Breast epithelium (tissue), 4 donors: ENCODE data around the gene ASPHD1. TPM values are rescaled to one million over a fixed set of nuclear protein-coding genes. Genes with fewer than 3 reads are reported as not detected.
"Not testable (repeated sequence)": the region's sequence is repeated elsewhere in the genome, so short reads cannot be mapped to it uniquely, and the experiment has no call there.

Experiments used
- DNase-seq, 2 donors: peaks; one replicate each; pipeline ENCODE4 v3.0.0-alpha.2; 2019; ENCODE audit warnings: low spot score in 2 of 2
- H3K27ac ChIP-seq, 2 donors: fragments of 200-600 bp; sonication (generic) in 1 of 2; one replicate each; pipeline ENCODE4 v1.5.1; 2016 to 2019; ENCODE audit warnings: mild to moderate bottlenecking in 1 of 2
- H3K27me3 ChIP-seq, 2 donors: fragments of 200-600 bp; sonication (generic) in 1 of 2; one replicate each; pipeline versions ENCODE4 v1.5.1 to v1.6.0; 2017 to 2019; ENCODE audit warnings: control low read depth in 1 of 2, mild to moderate bottlenecking in 1 of 2
- H3K36me3 ChIP-seq: fragments of 200-600 bp; one replicate; pipeline ENCODE4 v1.5.1; 2019
- H3K4me1 ChIP-seq, 2 donors: fragments of 200-600 bp; sonication (generic); one replicate each; pipeline ENCODE4 v1.5.1; 2016 to 2019; ENCODE audit warnings: control low read depth in 1 of 2
- H3K4me3 ChIP-seq, 3 donors: fragments of 200-600 bp; sonication (generic); 1 replicate in 2 of 3; 2 replicates in 1 of 3; pipeline ENCODE4 v1.5.1; 2016 to 2019; ENCODE audit warnings: mild to moderate bottlenecking in 3 of 3, moderate library complexity in 2 of 3
- H3K9me3 ChIP-seq, 2 donors: fragments of 200-600 bp; sonication (generic) in 1 of 2; one replicate each; pipeline ENCODE4 v1.5.1; 2016 to 2019; ENCODE audit warnings: control low read depth in 1 of 2
- CTCF ChIP-seq, 3 donors: fragments of 450-650 bp; IDR thresholded peaks; one replicate each; pipeline ENCODE4 v1.5.1; 2016 to 2017; ENCODE audit warnings: antibody characterized with exemption in 3 of 3, mild to moderate bottlenecking in 3 of 3, moderate library complexity in 3 of 3
- POLR2A ChIP-seq: fragments of 450-650 bp; IDR thresholded peaks from one replicate; pipeline ENCODE4 v1.6.1; 2016; ENCODE audit warnings: antibody characterized with exemption, mild to moderate bottlenecking, moderate library complexity
- POLR2AphosphoS5 ChIP-seq, 3 donors: sonication (generic); formaldehyde crosslinking; IDR thresholded peaks; one replicate each; pipeline ENCODE4 v1.6.1; 2017; ENCODE audit warnings: antibody characterized with exemption in 3 of 3
- intact Hi-C: fragments of 100-400 bp; cut with DNase I; formaldehyde crosslinking; loops from one replicate; pipeline ENCODE4 v1.15.1; 2023; ENCODE audit warnings: low total_unique reads
- total RNA-seq, 3 donors: library from RNA; depleted of rRNA; stranded (reverse); fragments of >200 nt; gene quantifications; one replicate each; pipeline ENCODE4 v1.1.0, GENCODE V29; 2016

ASPHD1 gene
- total RNA-seq, 3 donors from 2014 or later, result 1.3 to 2.5 TPM; not detected in 1

DNA sequence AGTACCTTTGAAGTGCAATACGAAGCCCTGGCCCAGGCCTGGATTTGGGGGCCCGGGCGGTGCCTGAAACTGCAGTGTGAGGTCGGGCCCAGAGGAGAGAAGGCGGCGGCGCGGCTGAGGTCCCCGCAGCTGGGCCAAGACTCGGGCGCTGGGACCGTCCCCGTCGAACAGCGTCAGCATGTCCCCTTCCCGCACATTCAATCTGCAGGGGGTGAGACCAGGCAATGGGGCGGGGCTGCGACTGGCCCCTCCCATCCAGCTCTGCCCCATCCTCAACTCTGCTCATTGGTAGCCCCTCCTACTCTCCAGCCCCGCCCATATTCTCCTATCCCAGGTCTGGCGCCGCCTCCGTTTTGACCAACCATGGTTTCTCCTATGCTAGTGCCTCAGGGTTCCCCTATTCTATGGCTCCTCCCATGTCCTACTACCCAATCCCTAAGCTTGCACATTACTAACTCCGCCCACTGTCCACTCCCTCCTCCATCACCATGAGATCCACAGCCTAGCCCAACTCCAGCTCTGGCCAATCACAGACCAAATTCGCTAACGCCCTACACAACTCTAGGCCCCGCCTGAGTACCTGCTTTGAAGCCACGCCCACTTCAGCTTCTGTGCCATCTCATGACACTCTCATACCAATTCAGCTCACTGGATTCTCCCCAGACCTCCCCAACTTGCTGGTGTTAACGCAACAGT is 22.9 kb upstream of the ASPHD1 start:
- Histone ChIP-seq H3K36me3 (no peaks in the 10 kb centered on the region), H3K27ac (no peak overlapping the region), H3K27me3 (peaks cover 0 to 13% of the 10 kb centered on the region in 2 donors), H3K9me3 (no peaks in the 10 kb centered on the region), H3K4me1 (no peaks in the 10 kb centered on the region), H3K4me3 (no peak overlapping the region)
- DNase-seq, result no peak
- no peak for TF ChIP-seq POLR2A
- no peak for TF ChIP-seq CTCF (IDR thresholded peaks at IDR 0.05)
- no peak for TF ChIP-seq POLR2AphosphoS5 (IDR thresholded peaks at IDR 0.05)
- intact Hi-C loops, result no loop called here

DNA sequence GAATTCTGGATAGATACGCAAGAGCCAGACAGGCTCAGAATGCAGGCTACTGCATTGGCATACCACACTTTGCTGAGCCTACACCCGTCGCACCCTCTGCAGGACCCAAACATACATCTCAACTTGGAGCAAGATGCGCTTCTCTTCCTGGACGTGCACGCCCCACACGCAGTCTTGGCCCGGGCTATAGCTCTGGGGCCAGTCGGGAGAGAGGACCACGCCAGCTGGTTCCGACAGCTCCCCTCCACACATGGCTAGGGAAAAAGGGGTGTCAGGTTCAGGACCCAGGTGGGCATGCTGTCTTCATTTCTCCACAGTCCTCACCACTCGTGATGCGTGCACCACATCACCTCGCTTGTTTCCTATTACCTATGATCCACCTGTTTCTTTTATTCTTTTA is 22.1 kb upstream of the ASPHD1 start:
- peaks cover 0 to 13% of the 10 kb centered on the region in 2 donors for H3K27me3 ChIP-seq

GRCh38 chr16:29881050-29881449 is 19.2 kb upstream of the ASPHD1 start:
- DNase-seq, result no peak
- Histone ChIP-seq H3K9me3 (no peaks in the 10 kb centered on the region), H3K27ac (no peak overlapping the region), H3K4me3 (no peak overlapping the region), H3K27me3 (peaks cover 0 to 13% of the 10 kb centered on the region in 2 donors), H3K4me1 (no peaks in the 10 kb centered on the region), H3K36me3 (no peaks in the 10 kb centered on the region)
- intact Hi-C loops, result no loop called here
- TF ChIP-seq POLR2AphosphoS5 (IDR thresholded peaks at IDR 0.05), result no peak
- TF ChIP-seq POLR2A, result no peak
- no peak for TF ChIP-seq CTCF (IDR thresholded peaks at IDR 0.05)

More for the DNA sequence above, 22.1 kb upstream of the ASPHD1 start:
- Histone ChIP-seq H3K9me3 (no peaks in the 10 kb centered on the region), H3K4me1 (no peaks in the 10 kb centered on the region), H3K36me3 (no peaks in the 10 kb centered on the region), H3K4me3 (no peak overlapping the region), H3K27ac (no peak overlapping the region)
- no peak for TF ChIP-seq POLR2AphosphoS5 (IDR thresholded peaks at IDR 0.05)
- TF ChIP-seq CTCF (IDR thresholded peaks at IDR 0.05), result no peak
- TF ChIP-seq POLR2A, result no peak
- DNase-seq, result no peak
- intact Hi-C loops, result no loop called here

GRCh38 chr16:29883987-29884386 is 16.3 kb upstream of the ASPHD1 start:
- H3K27ac ChIP-seq, result no peak overlapping the region
- no peaks in the 10 kb centered on the region for H3K9me3 ChIP-seq
- intact Hi-C loops, result no loop called here
- no peak for DNase-seq
- no peaks in the 10 kb centered on the region for H3K27me3 ChIP-seq
- H3K36me3 ChIP-seq, result no peaks in the 10 kb centered on the region
- H3K4me3 ChIP-seq, result no peak overlapping the region
- H3K4me1 ChIP-seq, result no peaks in the 10 kb centered on the region
- no peak for TF ChIP-seq CTCF (IDR thresholded peaks at IDR 0.05)
- no peak for TF ChIP-seq POLR2A
- TF ChIP-seq POLR2AphosphoS5 (IDR thresholded peaks at IDR 0.05), result no peak

GRCh38 chr16:29889372-29889771 is 10.9 kb upstream of the ASPHD1 start:
- H3K27ac ChIP-seq, H3K36me3 ChIP-seq, H3K9me3 ChIP-seq, intact Hi-C loops, H3K4me1 ChIP-seq, H3K4me3 ChIP-seq, DNase-seq, H3K27me3 ChIP-seq: not testable (repeated sequence)
